Activated T-cell treated with anti-CD3 and anti-CD28 coated beads for 24 hours (primary cell): ENCODE results near the gene HOXB13.

ENCODE experiments used
- DNase-seq: peaks from one replicate; pipeline ENCODE4 v3.0.0-alpha.2; 2020; ENCODE audit warnings: low read depth

Gene HOXB13

DNA sequence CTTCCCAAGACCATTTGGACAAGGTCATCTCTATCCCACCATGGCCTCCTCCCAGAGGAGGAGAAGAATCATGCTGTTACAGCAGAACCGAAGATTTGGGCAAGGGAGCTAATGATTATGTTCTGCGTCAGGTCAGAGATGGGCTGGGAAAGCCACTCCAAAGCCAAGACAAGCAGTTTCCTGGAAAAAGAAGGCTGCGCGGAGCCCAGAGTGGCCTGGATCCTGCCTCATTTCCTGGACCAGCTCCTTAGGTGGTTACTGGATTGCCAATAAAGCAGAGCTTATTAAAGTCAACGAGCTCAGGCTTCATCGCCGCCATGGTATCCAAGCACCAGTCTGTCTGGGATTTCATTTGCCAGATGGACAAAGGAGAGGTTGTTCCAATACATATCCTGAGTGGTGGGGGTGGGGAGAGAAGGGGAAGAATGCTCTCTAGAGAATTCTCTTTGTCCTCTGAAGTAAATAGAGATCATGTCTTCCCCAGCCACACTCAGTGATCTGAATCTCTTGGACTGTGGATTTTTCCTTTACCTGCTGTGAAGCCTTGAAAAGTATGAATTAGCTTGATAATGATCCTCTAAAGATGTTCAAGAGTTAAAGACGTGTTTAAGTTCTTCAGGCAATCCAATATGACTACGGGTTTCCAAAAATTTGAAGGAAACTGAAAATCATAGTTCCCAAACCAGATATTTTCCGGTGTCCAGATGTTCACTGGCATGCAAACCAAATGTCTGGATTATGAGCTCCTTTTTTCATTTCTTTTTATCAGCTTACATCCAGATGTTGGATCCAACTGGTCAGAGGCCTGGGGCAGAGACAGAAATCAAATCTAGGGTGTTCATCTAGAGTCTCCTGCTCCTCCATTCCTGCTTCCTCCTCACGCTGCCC is 23.9 kb downstream of the HOXB13 start:
- DNase-seq: no peak

- DNase-seq: no peak
These were observed 26.6 kb downstream of the HOXB13 start for GRCh38 chr17:48701864-48702532.

- no peak for DNase-seq
These were observed 35.4 kb downstream of the HOXB13 start for GRCh38 chr17:48693178-48693577.

GRCh38 chr17:48692049-48692448 is 36.5 kb downstream of the HOXB13 start:
- DNase-seq: no peak

GRCh38 chr17:48690655-48691054 is 37.9 kb downstream of the HOXB13 start:
- no peak for DNase-seq

GRCh38 chr17:48681609-48682008 is 46.9 kb downstream of the HOXB13 start:
- no peak for DNase-seq

GRCh38 chr17:48679385-48680096 is 49.0 kb downstream of the HOXB13 start:
- DNase-seq: no peak

DNA sequence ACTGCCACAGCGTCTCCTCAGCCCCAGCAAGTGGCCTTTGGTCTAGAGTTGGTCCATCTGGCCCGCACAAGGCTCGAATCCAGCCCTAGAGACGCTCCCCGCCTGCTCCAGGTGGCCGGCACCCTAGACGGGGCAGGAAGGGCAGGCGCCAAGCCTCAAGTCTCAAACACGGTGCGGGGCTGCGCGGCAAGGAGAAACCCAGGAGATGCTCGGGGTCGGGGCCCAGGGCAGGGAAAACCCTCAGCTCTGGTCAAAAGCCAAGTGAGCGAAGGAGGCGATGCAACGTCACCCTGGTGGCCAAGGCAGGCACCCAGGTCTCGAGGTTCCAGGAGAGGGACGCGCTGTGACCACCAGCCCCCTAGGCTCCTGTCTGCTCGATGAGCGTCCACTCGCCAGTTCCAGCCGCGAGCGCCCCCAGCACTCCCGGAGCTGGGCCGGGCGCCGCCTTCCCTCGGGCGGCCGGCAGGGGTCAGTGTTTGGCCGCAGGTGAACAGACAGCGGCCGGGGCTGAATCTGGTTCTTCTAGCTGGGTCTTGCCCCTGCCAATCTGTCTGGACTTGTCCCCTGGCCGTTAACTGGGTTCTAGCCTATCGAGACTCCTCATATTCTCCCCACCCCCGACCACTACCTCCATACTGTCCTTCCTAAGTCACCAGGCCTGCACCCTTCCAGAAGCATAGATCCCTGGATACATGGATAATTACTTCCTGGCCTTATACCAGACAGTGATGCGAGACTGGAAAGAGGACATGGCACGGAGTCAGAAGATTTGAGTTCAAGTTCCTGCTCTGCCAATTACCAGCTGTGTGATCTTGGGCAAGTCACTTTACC is 50.2 kb downstream of the HOXB13 start:
- peak; percentile 59 for DNase-seq

DNA sequence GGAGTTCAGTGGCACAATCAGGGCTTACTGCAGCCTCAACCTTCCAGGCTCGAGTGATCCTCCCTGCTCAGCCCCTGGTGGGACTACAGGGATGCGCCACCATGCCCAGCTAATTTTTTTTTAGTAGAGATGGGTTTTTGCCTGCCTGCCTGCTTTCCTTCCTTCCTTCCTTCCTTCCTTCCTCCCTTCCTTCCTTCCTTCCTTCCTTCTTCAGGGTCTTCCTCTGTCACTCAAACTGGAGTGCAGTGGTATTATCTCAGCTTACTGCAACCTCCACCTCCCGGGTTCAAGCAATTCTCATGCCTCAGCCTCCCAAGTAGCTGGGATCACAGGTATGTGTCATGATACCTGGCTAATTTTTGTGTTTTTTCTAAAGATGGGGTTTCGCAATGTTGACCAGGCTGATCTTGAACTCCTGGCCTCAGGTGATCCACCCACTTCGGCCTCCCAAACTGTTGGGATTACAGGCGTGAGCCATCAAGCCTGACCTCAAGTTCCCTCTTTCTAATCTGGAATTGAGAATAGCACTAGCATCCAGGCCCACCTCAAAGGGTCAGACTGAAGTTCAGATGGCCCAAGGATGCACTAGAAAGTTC is 51.5 kb downstream of the HOXB13 start:
- no peak for DNase-seq
